ENCODE measurements around the gene TBX22. TPM values are rescaled to one million over a fixed set of nuclear protein-coding genes. Genes with fewer than 3 reads are reported as not detected.
"Not testable (repeated sequence)": the region's sequence is repeated elsewhere in the genome, so short reads cannot be mapped to it uniquely, and the experiment has no call there.

TBX22 gene
- total RNA-seq, 1 donor from 2014 or later = 0.36 TPM

GRCh38 chrX:80021621-80022020 lies 7.1 kb downstream of the TBX22 start:
- Mint-ChIP-seq H3K9me3 (ENCODE audit: unreplicated experiment) (no peaks in the 10 kb centered on the region), H3K36me3 (ENCODE audit: low read depth, unreplicated experiment) (no peaks in the 10 kb centered on the region), H3K27me3 (ENCODE audit: unreplicated experiment) (peaks cover 4% of the 10 kb centered on the region), H3K4me1 (ENCODE audit: unreplicated experiment) (no peaks in the 10 kb centered on the region), H3K4me3 (ENCODE audit: unreplicated experiment) (no peak overlapping the region), H3K27ac (ENCODE audit: unreplicated experiment) (no peak overlapping the region)
- no peak for TF ChIP-seq CTCF (IDR thresholded peaks at IDR 0.05; ENCODE audit: unreplicated experiment)
- DNase-seq (ENCODE audit: low spot score) = no peak

DNA sequence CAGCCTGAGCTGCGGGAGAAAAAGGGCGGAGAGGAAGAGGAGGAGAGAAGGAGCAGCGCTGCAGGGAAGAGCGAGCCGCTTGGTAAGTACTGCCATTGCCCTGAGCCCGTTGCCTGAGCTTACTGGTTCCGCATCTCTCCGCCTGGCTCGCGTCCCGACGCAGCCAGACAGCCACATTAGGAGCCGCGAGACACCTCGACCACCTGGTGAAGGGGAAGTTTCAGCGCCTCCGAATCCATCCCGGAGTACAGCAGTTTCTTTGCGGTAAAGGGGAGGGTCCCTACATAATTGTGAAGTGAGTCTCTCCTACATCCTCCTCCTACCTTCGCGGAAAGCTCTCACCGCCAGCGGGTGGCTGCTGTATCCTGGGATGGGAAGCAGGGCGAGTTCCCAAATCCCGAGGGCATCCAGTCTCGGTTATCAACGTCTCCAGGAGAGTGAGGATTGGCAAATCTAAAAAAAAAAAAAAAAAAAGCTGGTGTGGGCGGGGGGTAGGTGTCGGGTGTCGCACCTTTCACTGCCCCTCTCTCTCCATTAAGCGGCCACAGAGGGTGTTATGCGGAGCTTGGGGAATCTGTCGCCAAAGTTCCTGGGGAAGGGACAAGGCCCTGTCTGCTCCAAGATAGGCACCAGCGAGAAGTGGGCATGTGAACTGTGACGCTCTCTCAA lies 7.9 kb downstream of the TBX22 start:
- Mint-ChIP-seq H3K36me3 (ENCODE audit: low read depth, unreplicated experiment) (no peaks in the 10 kb centered on the region), H3K9me3 (ENCODE audit: unreplicated experiment) (no peaks in the 10 kb centered on the region), H3K4me3 (ENCODE audit: unreplicated experiment) (peak overlapping the region; percentile 83), H3K4me1 (ENCODE audit: unreplicated experiment) (no peaks in the 10 kb centered on the region), H3K27ac (ENCODE audit: unreplicated experiment) (no peak overlapping the region), H3K27me3 (ENCODE audit: unreplicated experiment) (peaks cover 4% of the 10 kb centered on the region)
- DNase-seq (ENCODE audit: low spot score) = peak; percentile 6
- no peak for TF ChIP-seq CTCF (IDR thresholded peaks at IDR 0.05; ENCODE audit: unreplicated experiment)

DNA sequence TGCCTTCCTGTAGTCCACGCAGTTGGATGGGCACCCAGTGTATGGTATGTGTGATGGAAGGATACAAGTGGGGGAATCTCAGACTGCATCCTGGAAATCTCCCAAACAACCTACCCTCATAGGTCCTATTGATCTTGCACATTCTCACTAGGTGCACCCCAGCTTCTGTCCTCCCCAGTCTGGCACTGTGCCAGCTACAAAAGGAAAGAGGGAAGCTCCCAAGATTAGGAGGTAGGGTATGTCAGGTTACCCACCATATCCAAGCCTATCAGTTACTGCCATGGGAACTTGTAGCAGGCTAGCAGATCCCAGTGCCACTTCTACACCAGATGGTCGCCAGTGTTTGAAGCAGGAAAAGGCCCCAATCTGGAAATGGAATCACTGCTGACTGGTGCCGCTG lies 11.6 kb downstream of the TBX22 start:
- no peak for DNase-seq (ENCODE audit: low spot score)
- H3K4me3 Mint-ChIP-seq (ENCODE audit: unreplicated experiment) = no peak overlapping the region
- TF ChIP-seq CTCF (IDR thresholded peaks at IDR 0.05; ENCODE audit: unreplicated experiment) = no peak
- no peak overlapping the region for H3K27ac Mint-ChIP-seq (ENCODE audit: unreplicated experiment)
- H3K9me3 Mint-ChIP-seq (ENCODE audit: unreplicated experiment) = no peaks in the 10 kb centered on the region
- no peaks in the 10 kb centered on the region for H3K36me3 Mint-ChIP-seq (ENCODE audit: low read depth, unreplicated experiment)
- H3K27me3 Mint-ChIP-seq (ENCODE audit: unreplicated experiment) = peaks cover 4% of the 10 kb centered on the region
- H3K4me1 Mint-ChIP-seq (ENCODE audit: unreplicated experiment) = no peaks in the 10 kb centered on the region

- not testable (repeated sequence) for H3K4me1 Mint-ChIP-seq (ENCODE audit: unreplicated experiment); H3K27ac Mint-ChIP-seq (ENCODE audit: unreplicated experiment); H3K4me3 Mint-ChIP-seq (ENCODE audit: unreplicated experiment); H3K36me3 Mint-ChIP-seq (ENCODE audit: low read depth, unreplicated experiment); DNase-seq (ENCODE audit: low spot score); H3K9me3 Mint-ChIP-seq (ENCODE audit: unreplicated experiment); H3K27me3 Mint-ChIP-seq (ENCODE audit: unreplicated experiment)
Observed at GRCh38 chrX:80066156-80066555, 51.6 kb downstream of the TBX22 start.

DNA sequence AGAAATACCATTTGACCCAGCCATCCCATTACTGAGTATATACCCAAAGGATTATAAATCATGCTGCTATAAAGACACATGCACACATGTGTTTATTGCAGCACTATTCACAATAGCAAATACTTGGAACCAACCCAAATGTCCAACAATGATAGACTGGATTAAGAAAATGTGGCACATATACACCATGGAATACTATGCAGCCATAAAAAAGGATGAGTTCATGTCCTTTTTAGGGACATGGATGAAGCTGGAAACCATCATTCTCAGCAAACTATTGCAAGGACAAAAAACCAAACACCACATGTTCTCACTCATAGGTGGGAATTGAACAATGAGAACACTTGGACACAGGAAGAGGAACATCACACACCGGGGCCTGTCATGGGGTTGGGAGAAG lies 61.1 kb downstream of the TBX22 start:
- DNase-seq (ENCODE audit: low spot score); H3K9me3 Mint-ChIP-seq (ENCODE audit: unreplicated experiment); H3K27ac Mint-ChIP-seq (ENCODE audit: unreplicated experiment); H3K36me3 Mint-ChIP-seq (ENCODE audit: low read depth, unreplicated experiment); H3K4me3 Mint-ChIP-seq (ENCODE audit: unreplicated experiment); H3K4me1 Mint-ChIP-seq (ENCODE audit: unreplicated experiment); H3K27me3 Mint-ChIP-seq (ENCODE audit: unreplicated experiment): not testable (repeated sequence)

Measured in endothelial cell (in vitro differentiated cells).